Aorta (tissue), 5 donors: ENCODE data around the gene LRRFIP1. TPM values are rescaled to one million over a fixed set of nuclear protein-coding genes. Genes with fewer than 3 reads are reported as not detected.

ENCODE experiments used
- ATAC-seq: fragments of 200-7000 bp; cut with Tn5 transposase; one replicate; pipeline ENCODE4 v1.9.1; 2022; ENCODE audit warnings: moderate library complexity; ENCODE audit not compliant: low FRiP score
- DNase-seq, 2 donors: peaks; one replicate each; pipeline ENCODE4 v3.0.0-alpha.2; 2020
- H3K27ac ChIP-seq, 2 donors: one replicate each; pipeline ENCODE4 v1.5.1; 2013; ENCODE audit warnings: low read length in 2 of 2, mild to moderate bottlenecking in 2 of 2, moderate library complexity in 2 of 2, control low read depth in 1 of 2, inconsistent platforms in 1 of 2, low read depth in 1 of 2
- H3K27me3 ChIP-seq, 2 donors: one replicate each; pipeline ENCODE4 v1.6.1; 2013; ENCODE audit warnings: control low read depth in 1 of 2, low read length in 1 of 2, mild to moderate bottlenecking in 1 of 2, moderate library complexity in 1 of 2; ENCODE audit not compliant: insufficient read depth in 2 of 2, control insufficient read depth in 1 of 2
- H3K36me3 ChIP-seq, 2 donors: one replicate each; pipeline ENCODE4 v1.6.1; 2013; ENCODE audit warnings: control low read depth in 1 of 2, low read length in 1 of 2, mild to moderate bottlenecking in 1 of 2; ENCODE audit not compliant: insufficient read depth in 2 of 2, control insufficient read depth in 1 of 2
- H3K4me1 ChIP-seq, 2 donors: one replicate each; pipeline ENCODE4 v1.6.1; 2013; ENCODE audit warnings: low read length in 2 of 2, control low read depth in 1 of 2, mild to moderate bottlenecking in 1 of 2, moderate library complexity in 1 of 2; ENCODE audit not compliant: insufficient read depth in 2 of 2, control insufficient read depth in 1 of 2
- H3K4me3 ChIP-seq, 2 donors: one replicate each; pipeline ENCODE4 v1.5.1; 2013; ENCODE audit warnings: low read length in 2 of 2, control low read depth in 1 of 2, mild to moderate bottlenecking in 1 of 2
- H3K9me3 ChIP-seq: one replicate; pipeline ENCODE4 v1.6.1; 2013; ENCODE audit warnings: mild to moderate bottlenecking, low read length; ENCODE audit not compliant: control insufficient read depth
- WGBS, 2 donors: extraction: QIAGEN DNeasy Blood & Tissue Kit; methylation state at CpG; one replicate each; pipeline ENCODE4 v1.1.7; 2013; 5-methylcytosine and 5-hydroxymethylcytosine counted together
- intact Hi-C, 2 donors: fragments of 100-400 bp; cut with DNase I; formaldehyde crosslinking; loops; one replicate each; pipeline versions ENCODE4 v1.14.2 to v1.15.0; 2022
- polyA plus RNA-seq, 2 donors: library from polyadenylated mRNA; stranded (reverse); fragments of 200-250 nt; gene quantifications; one replicate each; pipeline ENCODE4 v1.2.3, GENCODE V29; 2013
- total RNA-seq, 2 donors: library from RNA; stranded (reverse); fragmentation: NEBNext Ultra II Directional; extraction: Animal tissue kit (Norgen Biotek cat#: 25700); gene quantifications; one replicate each; pipeline ENCODE4 v1.2.1, GENCODE V29; 2021
- donor health status: healthy with polysubstance abuse.
- donor health status: Bipolar disorder and iron deficiency.
- donor health status: DM: no; HTN: no; CAD: no.
- donor health status: DM: no; HTN: no; CAD: no.
- donor health status: DM: yes; HTN: yes; CAD: no.

The LRRFIP1 gene
- total and polyA plus RNA-seq, 4 donors = 100 to 348 (median 169) TPM

GRCh38 chr2:237695201-237695780 is 67.9 kb downstream of the LRRFIP1 start:
- H3K4me1 ChIP-seq = peaks cover 0 to 4% of the 10 kb centered on the region in 2 donors

GRCh38 chr2:237696461-237696860 is 69.1 kb downstream of the LRRFIP1 start:
- WGBS, 2 donors = 22 to 25% methylated on average over 5 of the region's 5 CpGs
- no peak for ATAC-seq
- H3K36me3 ChIP-seq = no peaks in the 10 kb centered on the region
- no peak for DNase-seq
- no peaks in the 10 kb centered on the region for H3K9me3 ChIP-seq
- H3K27me3 ChIP-seq = no peaks in the 10 kb centered on the region
- intact Hi-C loops = no loop called here
- peak overlapping the region; percentile 51 to 66 for H3K27ac ChIP-seq
- H3K4me1 ChIP-seq = peaks cover 2 to 9% of the 10 kb centered on the region in 2 donors
- no peak overlapping the region for H3K4me3 ChIP-seq

More at GRCh38 chr2:237695201-237695780, 67.9 kb downstream of the LRRFIP1 start:
- Histone ChIP-seq H3K27me3 (no peaks in the 10 kb centered on the region), H3K9me3 (no peaks in the 10 kb centered on the region), H3K4me3 (no peak overlapping the region), H3K27ac (peak overlapping the region; percentile 12 to 45), H3K36me3 (no peaks in the 10 kb centered on the region)
- intact Hi-C loops = no loop called here
- no peak for ATAC-seq
- 8% methylated on average over 7 of the region's 7 CpGs for WGBS, 2 donors
- no peak for DNase-seq

GRCh38 chr2:237697586-237698357 is 70.4 kb downstream of the LRRFIP1 start:
- no peaks in the 10 kb centered on the region for H3K36me3 ChIP-seq
- no peak overlapping the region for H3K4me3 ChIP-seq
- no peak for DNase-seq
- H3K4me1 ChIP-seq = peaks cover 2 to 17% of the 10 kb centered on the region in 2 donors
- 64 to 65% methylated on average over 13 of the region's 13 CpGs for WGBS, 2 donors
- intact Hi-C loops = no loop called here
- peak overlapping the region; percentile 15 to 33 for H3K27ac ChIP-seq
- ATAC-seq = no peak
- H3K27me3 ChIP-seq = no peaks in the 10 kb centered on the region
- no peaks in the 10 kb centered on the region for H3K9me3 ChIP-seq

- ATAC-seq = no peak
- Histone ChIP-seq H3K27me3 (no peaks in the 10 kb centered on the region), H3K27ac (peak overlapping the region; percentile 2 to 16), H3K9me3 (no peaks in the 10 kb centered on the region), H3K4me3 (no peak overlapping the region), H3K36me3 (no peaks in the 10 kb centered on the region), H3K4me1 (peaks cover 2 to 21% of the 10 kb centered on the region in 2 donors)
- 63 to 70% methylated on average over 5 of the region's 5 CpGs for WGBS, 2 donors
- intact Hi-C loops = no loop called here
- no peak for DNase-seq
Measured at GRCh38 chr2:237698358-237698694, 70.9 kb downstream of the LRRFIP1 start.

- intact Hi-C loops = loop anchor here in 1 of 2 donors (5.0 kb wide), 1 partner anchor 37 kb away; no protein-coding TSS in a partner anchor
- H3K9me3 ChIP-seq = no peaks in the 10 kb centered on the region
- H3K27ac ChIP-seq = peak overlapping the region in 1 of 2 donors; percentile 11
- DNase-seq (no peak), ATAC-seq (no peak)
- 78% methylated on average over 19 of the region's 19 CpGs for whole genome bisulfite sequencing, 2 donors
- no peaks in the 10 kb centered on the region for H3K27me3 ChIP-seq
- no peaks in the 10 kb centered on the region for H3K36me3 ChIP-seq
- no peak overlapping the region for H3K4me3 ChIP-seq
- H3K4me1 ChIP-seq = peaks cover 2 to 21% of the 10 kb centered on the region in 2 donors
Measured at GRCh38 chr2:237699870-237700511, 72.6 kb downstream of the LRRFIP1 start.

- Histone ChIP-seq H3K4me1 (peaks cover 2 to 21% of the 10 kb centered on the region in 2 donors), H3K4me3 (no peak overlapping the region), H3K36me3 (no peaks in the 10 kb centered on the region), H3K9me3 (no peaks in the 10 kb centered on the region), H3K27ac (peak overlapping the region in 1 of 2 donors; percentile 70), H3K27me3 (no peaks in the 10 kb centered on the region)
- intact Hi-C loops = loop anchor here in 1 of 2 donors (5.0 kb wide), 1 partner anchor 37 kb away; no protein-coding TSS in a partner anchor
- ATAC-seq (peak; percentile 68), DNase-seq (peak; percentile 84 to 90)
- WGBS, 2 donors = 5 to 8% methylated on average over 13 of the region's 13 CpGs
Measured at GRCh38 chr2:237700512-237701032, 73.2 kb downstream of the LRRFIP1 start.

- H3K27me3 ChIP-seq = no peaks in the 10 kb centered on the region
- no peaks in the 10 kb centered on the region for H3K9me3 ChIP-seq
- H3K4me3 ChIP-seq = no peak overlapping the region
- H3K36me3 ChIP-seq = no peaks in the 10 kb centered on the region
- DNase-seq = no peak
- peak overlapping the region in 1 of 2 donors; percentile 70 for H3K27ac ChIP-seq
- WGBS, 2 donors = 64 to 65% methylated on average over 17 of the region's 17 CpGs
- H3K4me1 ChIP-seq = peaks cover 2 to 19% of the 10 kb centered on the region in 2 donors
- no peak for ATAC-seq
- intact Hi-C loops = loop anchor here in 1 of 2 donors (5.0 kb wide), 1 partner anchor 36 kb away; no protein-coding TSS in a partner anchor
Measured at GRCh38 chr2:237701033-237701858, 73.9 kb downstream of the LRRFIP1 start.

GRCh38 chr2:237701859-237702390 is 74.5 kb downstream of the LRRFIP1 start:
- ATAC-seq (no peak), DNase-seq (no peak)
- Histone ChIP-seq H3K9me3 (no peaks in the 10 kb centered on the region), H3K36me3 (no peaks in the 10 kb centered on the region), H3K27me3 (no peaks in the 10 kb centered on the region), H3K4me3 (no peak overlapping the region), H3K27ac (peak overlapping the region in 1 of 2 donors; percentile 70), H3K4me1 (peaks cover 2 to 17% of the 10 kb centered on the region in 2 donors)
- 31 to 37% methylated on average over 10 of the region's 10 CpGs for WGBS, 2 donors
- intact Hi-C loops = loop anchor here in 1 of 2 donors (5.0 kb wide), 1 partner anchor 35 kb away; no protein-coding TSS in a partner anchor
